ENCODE measurements around the gene CADPS2. TPM values are rescaled to one million over a fixed set of nuclear protein-coding genes. Genes with fewer than 3 reads are reported as not detected.

Gene CADPS2
- total and polyA plus RNA-seq, 4 donors, result 5.6 to 41.1 (median 11.0) TPM

- Histone ChIP-seq H3K9ac (ENCODE audit: low read depth in 1 of 2, low read length in 2 of 2) (no peak overlapping the region), H3K27me3 (ENCODE audit: control insufficient read depth in 4 of 4, insufficient read depth in 4 of 4, low read length in 3 of 4) (no peaks in the 10 kb centered on the region), H3K27ac (ENCODE audit: low read depth in 1 of 2, low read length in 2 of 2) (no peak overlapping the region), H3K9me3 (ENCODE audit: control insufficient read depth in 4 of 4, low read length in 3 of 4) (no peaks in the 10 kb centered on the region), H3K36me3 (ENCODE audit: control insufficient read depth in 4 of 4, insufficient read depth in 3 of 4, low read depth in 1 of 4, low read length in 3 of 4) (no peaks in the 10 kb centered on the region), H3K4me1 (ENCODE audit: control insufficient read depth in 4 of 4, insufficient read depth in 4 of 4, low read length in 3 of 4) (no peaks in the 10 kb centered on the region), H3K4me3 (ENCODE audit: low read depth in 1 of 3, low read length in 3 of 3) (no peak overlapping the region)
- WGBS, result 87% methylated on average over 2 of the region's 2 CpGs
- DNase-seq (ENCODE audit: low spot score), result no peak
- TF ChIP-seq, protein P1, sequence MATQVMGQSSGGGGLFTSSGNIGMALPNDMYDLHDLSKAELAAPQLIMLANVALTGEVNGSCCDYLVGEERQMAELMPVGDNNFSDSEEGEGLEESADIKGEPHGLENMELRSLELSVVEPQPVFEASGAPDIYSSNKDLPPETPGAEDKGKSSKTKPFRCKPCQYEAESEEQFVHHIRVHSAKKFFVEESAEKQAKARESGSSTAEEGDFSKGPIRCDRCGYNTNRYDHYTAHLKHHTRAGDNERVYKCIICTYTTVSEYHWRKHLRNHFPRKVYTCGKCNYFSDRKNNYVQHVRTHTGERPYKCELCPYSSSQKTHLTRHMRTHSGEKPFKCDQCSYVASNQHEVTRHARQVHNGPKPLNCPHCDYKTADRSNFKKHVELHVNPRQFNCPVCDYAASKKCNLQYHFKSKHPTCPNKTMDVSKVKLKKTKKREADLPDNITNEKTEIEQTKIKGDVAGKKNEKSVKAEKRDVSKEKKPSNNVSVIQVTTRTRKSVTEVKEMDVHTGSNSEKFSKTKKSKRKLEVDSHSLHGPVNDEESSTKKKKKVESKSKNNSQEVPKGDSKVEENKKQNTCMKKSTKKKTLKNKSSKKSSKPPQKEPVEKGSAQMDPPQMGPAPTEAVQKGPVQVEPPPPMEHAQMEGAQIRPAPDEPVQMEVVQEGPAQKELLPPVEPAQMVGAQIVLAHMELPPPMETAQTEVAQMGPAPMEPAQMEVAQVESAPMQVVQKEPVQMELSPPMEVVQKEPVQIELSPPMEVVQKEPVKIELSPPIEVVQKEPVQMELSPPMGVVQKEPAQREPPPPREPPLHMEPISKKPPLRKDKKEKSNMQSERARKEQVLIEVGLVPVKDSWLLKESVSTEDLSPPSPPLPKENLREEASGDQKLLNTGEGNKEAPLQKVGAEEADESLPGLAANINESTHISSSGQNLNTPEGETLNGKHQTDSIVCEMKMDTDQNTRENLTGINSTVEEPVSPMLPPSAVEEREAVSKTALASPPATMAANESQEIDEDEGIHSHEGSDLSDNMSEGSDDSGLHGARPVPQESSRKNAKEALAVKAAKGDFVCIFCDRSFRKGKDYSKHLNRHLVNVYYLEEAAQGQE (IDR thresholded peaks at IDR 0.05), result no peak
- TF ChIP-seq SP1 (IDR thresholded peaks at IDR 0.05), result no peak
- TF ChIP-seq FOXA2 (IDR thresholded peaks at IDR 0.05), result no peak
- TF ChIP-seq, protein P2, sequence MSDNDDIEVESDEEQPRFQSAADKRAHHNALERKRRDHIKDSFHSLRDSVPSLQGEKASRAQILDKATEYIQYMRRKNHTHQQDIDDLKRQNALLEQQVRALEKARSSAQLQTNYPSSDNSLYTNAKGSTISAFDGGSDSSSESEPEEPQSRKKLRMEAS (IDR thresholded peaks at IDR 0.05), result no peak
- TF ChIP-seq CTCF (IDR thresholded peaks at IDR 0.05; ENCODE audit: low read depth, low read length, missing input control), result no peak
- TF ChIP-seq RAD21 (IDR thresholded peaks at IDR 0.05), result no peak
- no peak for TF ChIP-seq HNF4G (IDR thresholded peaks at IDR 0.05)
- no peak for TF ChIP-seq EGR1 (IDR thresholded peaks at IDR 0.05; ENCODE audit: low read depth in 2 of 2)
- TF ChIP-seq NR2F2 (IDR thresholded peaks at IDR 0.05), result no peak
- no peak for TF ChIP-seq HNF4A (conservative IDR thresholded peaks at IDR 0.05)
- no peak for TF ChIP-seq FOXA1 (IDR thresholded peaks at IDR 0.05)
- TF ChIP-seq TAF1 (conservative IDR thresholded peaks at IDR 0.05), result no peak
- TF ChIP-seq YY1 (IDR thresholded peaks at IDR 0.05), result no peak
- TF ChIP-seq ATF3 (IDR thresholded peaks at IDR 0.05), result no peak
These were observed 56.3 kb downstream of the CADPS2 start for GRCh38 chr7:122829962-122830361.

DNA sequence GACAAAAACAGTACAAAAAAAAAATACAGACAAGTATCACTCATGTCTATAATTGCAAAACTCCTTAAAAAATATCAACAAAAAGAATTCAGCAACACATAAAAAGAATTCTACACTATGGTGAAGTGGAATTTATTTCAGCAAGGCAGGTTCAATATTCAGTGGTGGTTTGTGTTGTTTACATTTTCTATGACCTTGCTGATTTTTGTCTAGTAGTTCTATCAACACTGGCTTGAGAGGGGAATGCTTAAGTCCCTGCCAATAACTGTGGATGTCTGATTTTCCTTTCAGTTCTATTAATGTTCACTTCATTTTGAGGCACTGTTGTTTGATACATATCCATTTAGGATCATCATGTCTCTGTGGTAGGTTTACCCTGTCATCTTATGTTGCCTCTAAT, 58.5 kb downstream of the CADPS2 start:
- no peak for DNase-seq (ENCODE audit: low spot score)
- no peaks in the 10 kb centered on the region for H3K36me3 ChIP-seq (ENCODE audit: control insufficient read depth in 4 of 4, insufficient read depth in 3 of 4, low read depth in 1 of 4, low read length in 3 of 4)
- no peak overlapping the region for H3K9ac ChIP-seq (ENCODE audit: low read depth in 1 of 2, low read length in 2 of 2)
- H3K4me3 ChIP-seq (ENCODE audit: low read depth in 1 of 3, low read length in 3 of 3), result no peak overlapping the region
- no peaks in the 10 kb centered on the region for H3K4me1 ChIP-seq (ENCODE audit: control insufficient read depth in 4 of 4, insufficient read depth in 4 of 4, low read length in 3 of 4)
- no peaks in the 10 kb centered on the region for H3K27me3 ChIP-seq (ENCODE audit: control insufficient read depth in 4 of 4, insufficient read depth in 4 of 4, low read length in 3 of 4)
- TF ChIP-seq, protein P3, sequence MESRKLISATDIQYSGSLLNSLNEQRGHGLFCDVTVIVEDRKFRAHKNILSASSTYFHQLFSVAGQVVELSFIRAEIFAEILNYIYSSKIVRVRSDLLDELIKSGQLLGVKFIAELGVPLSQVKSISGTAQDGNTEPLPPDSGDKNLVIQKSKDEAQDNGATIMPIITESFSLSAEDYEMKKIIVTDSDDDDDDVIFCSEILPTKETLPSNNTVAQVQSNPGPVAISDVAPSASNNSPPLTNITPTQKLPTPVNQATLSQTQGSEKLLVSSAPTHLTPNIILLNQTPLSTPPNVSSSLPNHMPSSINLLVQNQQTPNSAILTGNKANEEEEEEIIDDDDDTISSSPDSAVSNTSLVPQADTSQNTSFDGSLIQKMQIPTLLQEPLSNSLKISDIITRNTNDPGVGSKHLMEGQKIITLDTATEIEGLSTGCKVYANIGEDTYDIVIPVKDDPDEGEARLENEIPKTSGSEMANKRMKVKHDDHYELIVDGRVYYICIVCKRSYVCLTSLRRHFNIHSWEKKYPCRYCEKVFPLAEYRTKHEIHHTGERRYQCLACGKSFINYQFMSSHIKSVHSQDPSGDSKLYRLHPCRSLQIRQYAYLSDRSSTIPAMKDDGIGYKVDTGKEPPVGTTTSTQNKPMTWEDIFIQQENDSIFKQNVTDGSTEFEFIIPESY (IDR thresholded peaks at IDR 0.05), result no peak
- TF ChIP-seq FOXA1 (IDR thresholded peaks at IDR 0.05) (no peak), EGR1 (IDR thresholded peaks at IDR 0.05; ENCODE audit: low read depth in 2 of 2) (no peak), HNF4G (IDR thresholded peaks at IDR 0.05) (no peak), JUND (IDR thresholded peaks at IDR 0.05) (no peak), RXRA (IDR thresholded peaks at IDR 0.05) (no peak), GABPA (IDR thresholded peaks at IDR 0.05 in 1 of 2, conservative IDR thresholded peaks at IDR 0.05 in 1 of 2) (no peak), ATF3 (IDR thresholded peaks at IDR 0.05) (no peak), SP1 (IDR thresholded peaks at IDR 0.05) (no peak), NR2F2 (IDR thresholded peaks at IDR 0.05) (no peak), TAF1 (conservative IDR thresholded peaks at IDR 0.05) (no peak), HNF4A (conservative IDR thresholded peaks at IDR 0.05) (no peak), YY1 (IDR thresholded peaks at IDR 0.05) (no peak), RAD21 (IDR thresholded peaks at IDR 0.05) (no peak), FOXA2 (IDR thresholded peaks at IDR 0.05) (no peak)
- TF ChIP-seq, protein P2 (IDR thresholded peaks at IDR 0.05), result no peak
- TF ChIP-seq, protein P1 (IDR thresholded peaks at IDR 0.05), result no peak
- no peaks in the 10 kb centered on the region for H3K9me3 ChIP-seq (ENCODE audit: control insufficient read depth in 4 of 4, low read length in 3 of 4)
- no peak overlapping the region for H3K27ac ChIP-seq (ENCODE audit: low read depth in 1 of 2, low read length in 2 of 2)

Measured in liver (tissue), 9 donors.